Inferior parietal cortex (tissue), 1 donor: ENCODE data around the gene ATP23.

Experiments used
- DNase-seq: peaks from one replicate; pipeline ENCODE4 v3.0.0-alpha.2; 2016; ENCODE audit errors: extremely low spot score

Gene ATP23

GRCh38 chr12:57908511-57908910, 32.9 kb upstream of the ATP23 start:
- DNase-seq, result no peak

GRCh38 chr12:57909056-57909455, 32.3 kb upstream of the ATP23 start:
- no peak for DNase-seq

DNA sequence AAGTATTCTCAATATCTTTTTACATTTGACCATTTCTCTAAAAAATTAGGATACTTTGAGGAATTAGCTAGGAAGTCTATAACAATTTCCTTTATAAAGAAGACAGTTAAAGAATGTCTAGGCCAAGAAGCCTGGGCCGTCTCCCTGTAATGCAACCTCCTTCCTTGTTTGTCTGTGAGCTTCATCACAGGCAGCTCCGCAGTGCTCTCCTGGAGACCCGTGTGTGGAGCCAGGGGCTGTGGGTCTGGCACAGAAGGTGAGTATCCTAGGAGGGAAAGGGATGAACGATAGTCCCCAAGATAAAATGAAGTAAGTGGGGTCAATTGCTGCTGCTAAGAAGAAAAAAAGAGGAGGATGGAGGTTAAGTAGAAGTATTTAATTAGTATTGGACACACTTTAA, 31.8 kb upstream of the ATP23 start:
- DNase-seq, result no peak

GRCh38 chr12:57918147-57918546, 23.2 kb upstream of the ATP23 start:
- no peak for DNase-seq

DNA sequence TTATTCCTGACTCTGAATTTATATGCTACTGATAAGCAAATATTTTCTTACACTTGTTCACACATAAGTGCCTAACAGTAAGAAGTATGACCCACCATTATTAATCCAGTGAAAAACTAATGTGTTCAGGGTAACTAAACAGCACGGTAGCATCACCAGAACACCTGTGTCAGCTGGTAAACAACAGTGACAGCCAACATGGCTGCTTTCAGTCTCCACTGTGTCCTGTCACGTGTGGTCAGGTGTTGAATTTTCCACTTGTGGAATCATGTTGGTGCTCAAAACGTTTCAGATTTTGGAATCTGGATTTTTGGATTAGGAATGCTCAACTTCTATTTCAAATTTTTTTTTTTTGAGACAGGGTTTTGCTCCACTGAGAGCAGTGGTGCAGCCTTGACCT, 14.3 kb upstream of the ATP23 start:
- no peak for DNase-seq

- no peak for DNase-seq
Measured at GRCh38 chr12:57929092-57929830, 12.1 kb upstream of the ATP23 start.

- DNase-seq, result no peak
Measured at GRCh38 chr12:57934819-57935218, 6.5 kb upstream of the ATP23 start.

- DNase-seq, result no peak
Measured at GRCh38 chr12:57935331-57935730, 6.0 kb upstream of the ATP23 start.

GRCh38 chr12:57935839-57936512, 5.4 kb upstream of the ATP23 start:
- DNase-seq, result peak; percentile 96

- no peak for DNase-seq
Measured at GRCh38 chr12:57936513-57936883, 4.9 kb upstream of the ATP23 start.

GRCh38 chr12:57939291-57939690, 2.1 kb upstream of the ATP23 start:
- no peak for DNase-seq

DNA sequence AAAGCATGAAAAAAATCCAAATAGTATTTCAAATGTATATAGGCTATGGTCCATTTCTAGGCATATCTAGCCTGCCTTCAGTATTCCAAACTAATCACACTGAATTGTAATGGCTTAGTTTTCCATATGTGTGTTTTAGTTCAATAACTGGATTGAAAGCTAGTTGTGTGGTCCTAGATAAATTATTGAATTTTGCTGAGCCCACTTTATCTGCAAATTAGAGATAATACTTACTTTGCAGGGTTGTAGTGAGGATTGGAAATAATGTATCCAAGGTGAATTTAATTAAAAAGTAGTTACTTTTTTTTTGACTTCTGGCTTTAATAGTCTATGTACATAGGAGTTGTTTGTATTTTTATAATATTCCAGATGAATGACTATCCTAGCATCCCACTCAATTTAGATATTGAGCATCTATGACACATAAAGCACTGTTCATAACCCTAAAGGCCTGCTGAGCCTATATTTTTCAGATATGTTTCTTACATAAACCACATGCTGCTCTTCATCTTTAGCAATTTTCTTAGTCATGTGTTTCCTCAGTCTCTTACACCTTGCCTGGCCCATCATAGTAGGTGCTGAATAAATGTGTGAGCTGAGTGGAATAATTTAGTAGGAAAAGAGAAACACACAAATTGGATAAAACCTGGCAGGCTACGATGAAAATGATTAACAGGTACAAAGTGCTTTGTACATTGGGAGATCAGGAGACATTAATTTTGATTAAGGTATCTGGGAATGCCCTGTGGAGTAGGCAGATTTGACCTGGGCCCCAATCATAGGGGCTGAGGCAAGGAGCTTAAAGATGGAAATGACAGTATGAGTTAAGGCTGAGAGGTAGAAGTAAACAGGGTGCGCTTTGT, 1.1 kb upstream of the ATP23 start:
- no peak for DNase-seq

DNA sequence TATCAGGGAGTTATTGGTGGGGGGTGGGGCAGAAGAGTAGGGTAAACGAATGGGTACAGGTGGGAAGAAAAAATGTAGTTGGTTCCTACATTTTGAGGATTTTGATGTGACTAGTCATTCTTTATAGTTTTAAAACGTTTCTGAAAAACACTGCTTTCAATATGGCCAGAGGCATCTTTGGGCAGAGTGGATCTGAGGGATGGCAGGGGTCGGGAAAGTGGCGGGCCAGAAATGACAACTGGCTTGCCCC, 527 bp upstream of the ATP23 start:
- no peak for DNase-seq

DNA sequence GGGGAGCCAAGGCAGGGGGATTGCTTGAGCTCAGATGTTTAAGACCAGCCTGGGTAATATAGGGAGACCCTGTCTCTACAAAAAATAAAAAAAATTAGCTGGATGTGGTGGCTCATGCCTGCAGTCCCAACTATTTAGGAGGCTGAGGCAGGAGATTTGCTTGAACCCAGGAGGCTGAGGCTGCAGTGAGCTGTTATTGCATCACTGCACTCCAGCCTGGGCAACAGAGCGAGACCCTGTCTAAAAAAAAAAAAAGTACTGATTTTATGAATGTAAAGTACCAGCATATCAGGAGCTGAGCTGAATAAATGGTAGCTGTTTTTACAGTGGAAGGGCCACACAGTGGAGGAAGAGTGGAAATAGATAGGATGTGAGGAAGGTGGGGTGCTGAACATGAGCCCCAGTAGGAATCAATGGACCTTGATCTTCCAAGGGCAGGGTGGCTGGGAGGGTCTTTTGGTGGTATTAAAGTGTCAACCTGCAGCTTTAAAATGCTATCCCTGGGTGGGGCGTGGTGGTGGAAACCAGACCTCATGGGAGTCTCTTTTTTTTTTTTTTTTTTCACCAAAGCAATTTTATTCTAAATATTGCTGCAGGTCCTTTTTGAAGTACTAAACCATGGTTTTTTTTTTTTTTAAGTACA, 2.2 kb downstream of the ATP23 start:
- no peak for DNase-seq

DNA sequence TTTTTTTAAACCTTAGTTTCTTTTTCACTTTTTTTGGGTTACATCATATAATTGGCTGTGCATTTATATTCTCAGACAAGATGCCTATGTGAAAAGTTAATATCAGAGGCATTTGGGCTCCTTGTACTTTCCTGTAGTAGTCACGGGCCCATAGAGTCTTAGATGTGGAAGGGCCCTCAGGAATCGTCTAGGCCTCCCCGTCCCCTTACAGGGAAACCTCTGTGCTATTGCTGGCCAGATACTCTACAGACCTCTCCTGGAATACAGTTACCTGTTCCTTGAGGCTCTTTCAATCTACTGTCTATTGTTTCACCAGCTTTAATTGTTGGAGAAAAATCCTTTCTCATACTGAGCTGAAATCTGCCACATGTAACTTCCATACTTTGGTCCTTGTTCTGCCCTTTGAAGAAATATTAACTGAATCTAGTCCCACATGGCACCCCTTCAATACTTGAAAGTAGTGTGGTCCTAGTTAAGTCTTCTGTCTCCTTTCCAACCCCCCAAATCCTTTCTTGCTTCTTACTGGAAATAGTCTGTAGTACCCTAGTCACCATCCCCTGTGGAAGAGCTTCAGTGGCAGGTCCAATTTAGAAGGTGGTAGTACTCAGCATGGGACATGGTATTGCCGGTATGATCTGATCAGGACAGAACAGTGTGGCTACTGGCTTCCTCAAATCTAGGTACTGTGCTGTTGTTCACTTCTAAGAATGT, 3.1 kb downstream of the ATP23 start:
- DNase-seq, result no peak

DNA sequence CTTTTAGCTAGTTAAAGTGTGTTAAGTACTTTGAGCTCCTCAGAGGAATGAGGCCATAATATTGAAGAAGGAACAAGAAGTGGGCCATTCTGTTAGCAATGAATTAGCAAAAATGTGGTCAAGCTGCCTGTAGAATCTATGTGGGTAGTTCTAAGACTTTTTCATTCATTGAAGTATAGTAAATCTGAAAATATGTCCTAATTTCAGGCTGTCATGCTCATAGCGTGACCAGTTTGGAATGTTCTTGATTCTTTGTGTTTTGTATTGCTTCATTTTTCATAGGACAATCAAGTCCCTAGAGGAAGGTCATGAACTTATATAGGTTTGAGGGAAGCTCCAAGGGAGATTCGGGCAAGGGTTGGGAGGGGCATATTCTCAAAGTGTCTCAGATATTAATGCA, 11.4 kb downstream of the ATP23 start:
- DNase-seq, result no peak

DNA sequence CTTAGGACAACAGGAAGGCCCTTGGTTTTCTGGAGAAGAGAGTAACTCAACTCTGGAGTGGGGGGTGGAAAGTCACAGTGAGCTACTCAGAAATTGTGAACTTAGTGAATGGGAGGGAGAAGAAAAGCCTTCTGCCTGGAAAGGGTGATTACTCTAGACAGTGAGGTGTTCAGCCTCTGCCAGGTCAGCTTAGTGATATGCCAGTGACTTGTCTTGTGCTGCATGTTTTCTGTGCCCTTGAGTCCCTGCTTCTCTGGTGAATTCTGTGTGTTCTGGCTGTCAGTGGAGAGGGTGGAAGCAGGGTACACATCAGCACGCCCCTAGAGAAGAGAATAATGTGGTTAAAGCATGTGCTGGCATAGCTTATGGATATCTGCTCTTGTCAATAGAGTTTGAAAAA, 13.4 kb downstream of the ATP23 start:
- DNase-seq, result no peak

DNA sequence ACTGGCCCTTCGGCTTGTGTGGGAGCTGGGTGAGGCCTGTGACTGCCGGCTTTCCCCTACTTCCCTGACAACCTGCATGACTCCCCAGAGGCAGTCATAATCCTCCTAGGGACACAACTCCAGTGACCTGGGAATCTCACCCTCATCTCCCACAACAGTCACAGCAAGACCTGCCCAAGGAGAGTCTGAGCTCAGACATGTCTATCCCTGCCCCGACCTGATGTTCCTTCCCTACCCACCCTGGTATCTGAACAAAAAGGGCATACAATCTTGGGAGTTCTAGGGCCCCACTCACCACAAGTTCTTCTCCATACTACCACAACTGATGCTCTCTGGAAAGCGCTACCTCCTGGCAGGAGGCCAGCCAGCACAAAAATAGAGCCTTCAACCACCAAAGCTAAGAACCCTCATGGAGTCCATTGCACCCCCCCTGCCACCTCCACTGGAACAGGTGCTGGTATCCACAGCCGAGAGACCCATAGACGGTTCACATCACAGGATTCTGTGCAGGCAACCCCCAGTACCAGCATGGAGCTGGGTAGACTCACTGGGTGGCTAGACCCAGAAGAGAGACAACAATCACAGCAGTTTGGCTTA, 16.8 kb downstream of the ATP23 start:
- DNase-seq, result no peak

DNA sequence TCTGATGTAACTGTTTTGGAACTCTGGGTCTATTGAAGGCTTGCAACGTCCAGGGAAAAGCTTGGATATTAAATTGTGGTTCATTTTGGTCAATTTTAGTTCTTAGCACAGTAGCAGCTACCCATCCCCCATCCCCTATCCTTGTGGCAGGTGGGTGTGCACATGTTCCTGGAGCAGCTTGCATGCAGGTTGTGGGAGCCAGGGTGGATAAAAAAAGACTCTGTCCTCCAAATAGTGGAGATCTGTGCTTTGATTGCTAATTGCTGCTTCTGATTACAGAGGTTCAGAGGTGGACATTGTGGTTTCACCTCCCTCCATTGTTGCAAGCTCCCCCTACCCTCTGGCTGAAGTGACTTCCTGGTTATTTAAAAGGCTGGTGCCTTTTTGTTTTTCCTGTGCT, 23.1 kb downstream of the ATP23 start:
- DNase-seq, result no peak

DNA sequence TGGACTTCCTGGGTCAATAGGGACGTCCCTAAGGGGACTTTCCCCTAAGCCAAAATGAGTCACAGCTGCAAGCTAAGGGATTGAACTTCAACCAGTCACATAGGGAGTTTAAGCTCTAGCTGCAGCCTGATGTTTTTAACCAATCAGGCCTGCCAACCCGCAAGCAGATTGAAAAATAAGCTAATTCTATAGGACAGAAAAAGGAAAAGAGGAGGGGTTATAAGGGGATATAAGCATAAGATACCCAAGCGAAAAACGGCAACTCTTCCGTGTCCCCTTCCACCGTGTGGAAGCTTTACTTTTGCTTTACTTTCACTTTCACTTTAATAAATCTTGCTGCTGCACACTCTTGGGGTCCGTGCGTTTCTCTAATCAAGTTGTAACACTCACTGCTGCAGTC, 24.4 kb downstream of the ATP23 start:
- no peak for DNase-seq

DNA sequence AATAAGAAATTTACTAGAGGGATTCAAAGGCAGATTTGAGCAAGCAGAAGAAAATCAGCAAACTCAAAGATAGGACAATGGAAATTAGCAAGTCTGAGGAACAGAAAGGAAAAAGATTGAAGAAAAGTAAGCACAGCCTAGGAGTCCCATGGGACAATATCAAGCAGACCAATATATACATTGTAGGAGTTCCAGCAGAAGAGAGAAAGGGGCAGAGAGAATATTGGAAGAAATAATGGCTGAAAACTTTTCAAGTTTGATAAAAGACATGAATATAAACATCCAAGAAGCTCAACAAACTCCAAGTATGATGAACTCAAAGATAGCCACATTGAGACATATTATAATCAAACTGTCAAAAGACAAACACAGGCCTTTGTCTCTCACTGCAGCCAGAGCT, 25.2 kb downstream of the ATP23 start:
- no peak for DNase-seq
